Measurements from ENCODE around the gene ALPL. TPM values are rescaled to one million over a fixed set of nuclear protein-coding genes. Genes with fewer than 3 reads are reported as not detected.

Gene ALPL
- total RNA-seq, 1 donor from 2014 or later: 10.0 TPM

- TF ChIP-seq CTCF (IDR thresholded peaks at IDR 0.05; ENCODE audit: partially characterized antibody, unreplicated experiment): no peak
- no peak overlapping the region for H3K4me3 Mint-ChIP-seq (ENCODE audit: unreplicated experiment)
- no peak overlapping the region for H3K27ac Mint-ChIP-seq (ENCODE audit: unreplicated experiment)
- H3K36me3 Mint-ChIP-seq (ENCODE audit: unreplicated experiment): no peaks in the 10 kb centered on the region
- no peak for DNase-seq
- H3K9me3 Mint-ChIP-seq (ENCODE audit: unreplicated experiment): peaks cover 3% of the 10 kb centered on the region
- peaks cover 5% of the 10 kb centered on the region for H3K4me1 Mint-ChIP-seq (ENCODE audit: low read depth, unreplicated experiment)
- peaks cover 10% of the 10 kb centered on the region for H3K27me3 Mint-ChIP-seq (ENCODE audit: unreplicated experiment)
These were observed 90.2 kb downstream of the ALPL start for GRCh38 chr1:21599402-21599801.

- H3K27me3 Mint-ChIP-seq (ENCODE audit: unreplicated experiment): peaks cover 11% of the 10 kb centered on the region
- peaks cover 5% of the 10 kb centered on the region for H3K4me1 Mint-ChIP-seq (ENCODE audit: low read depth, unreplicated experiment)
- no peak for TF ChIP-seq CTCF (IDR thresholded peaks at IDR 0.05; ENCODE audit: partially characterized antibody, unreplicated experiment)
These were observed 92.2 kb downstream of the ALPL start for GRCh38 chr1:21601278-21602048.

GRCh38 chr1:21603177-21604138 lies 94.2 kb downstream of the ALPL start:
- no peak for TF ChIP-seq CTCF (IDR thresholded peaks at IDR 0.05; ENCODE audit: partially characterized antibody, unreplicated experiment)
- peaks cover 13% of the 10 kb centered on the region for H3K27me3 Mint-ChIP-seq (ENCODE audit: unreplicated experiment)
- peaks cover 9% of the 10 kb centered on the region for H3K4me1 Mint-ChIP-seq (ENCODE audit: low read depth, unreplicated experiment)
- DNase-seq: no peak
- H3K36me3 Mint-ChIP-seq (ENCODE audit: unreplicated experiment): no peaks in the 10 kb centered on the region
- H3K9me3 Mint-ChIP-seq (ENCODE audit: unreplicated experiment): peaks cover 3% of the 10 kb centered on the region
- no peak overlapping the region for H3K27ac Mint-ChIP-seq (ENCODE audit: unreplicated experiment)
- H3K4me3 Mint-ChIP-seq (ENCODE audit: unreplicated experiment): no peak overlapping the region

More at GRCh38 chr1:21601278-21602048, 92.2 kb downstream of the ALPL start:
- no peak for DNase-seq
- Mint-ChIP-seq H3K4me3 (ENCODE audit: unreplicated experiment) (no peak overlapping the region), H3K36me3 (ENCODE audit: unreplicated experiment) (no peaks in the 10 kb centered on the region), H3K9me3 (ENCODE audit: unreplicated experiment) (peaks cover 3% of the 10 kb centered on the region), H3K27ac (ENCODE audit: unreplicated experiment) (no peak overlapping the region)

GRCh38 chr1:21604208-21604957 lies 95.2 kb downstream of the ALPL start:
- Mint-ChIP-seq H3K4me3 (ENCODE audit: unreplicated experiment) (no peak overlapping the region), H3K4me1 (ENCODE audit: low read depth, unreplicated experiment) (peaks cover 7% of the 10 kb centered on the region), H3K27me3 (ENCODE audit: unreplicated experiment) (peaks cover 16% of the 10 kb centered on the region), H3K27ac (ENCODE audit: unreplicated experiment) (no peak overlapping the region), H3K9me3 (ENCODE audit: unreplicated experiment) (peaks cover 3% of the 10 kb centered on the region), H3K36me3 (ENCODE audit: unreplicated experiment) (no peaks in the 10 kb centered on the region)
- no peak for DNase-seq
- TF ChIP-seq CTCF (IDR thresholded peaks at IDR 0.05; ENCODE audit: partially characterized antibody, unreplicated experiment): no peak
